DOHH2 (cell line): Measurements from ENCODE around the gene LRRC41.

ENCODE experiments used
- CTCF ChIP-seq: fragments of 200-600 bp; sonication (generic); IDR thresholded peaks from one replicate; pipeline ENCODE4 v1.5.1; 2014; ENCODE audit warnings: antibody characterized with exemption, mild to moderate bottlenecking, low read depth, low read length; ENCODE audit not compliant: poor library complexity, severe bottlenecking
- EZH2phosphoT487 ChIP-seq: fragments of 200-600 bp; sonication (generic); IDR thresholded peaks from 2 replicates; pipeline ENCODE4 v1.6.1; 2017; ENCODE audit warnings: borderline replicate concordance, mild to moderate bottlenecking, antibody characterized with exemption, low read length, moderate library complexity, mixed read lengths

GRCh38 chr1:46301808-46302640, 1.4 kb downstream of the LRRC41 start:
- TF ChIP-seq CTCF (peak; percentile 58), EZH2phosphoT487 (no peak)
